Pancreas (tissue), 10 donors: ENCODE measurements around the gene EHD2. TPM values are rescaled to one million over a fixed set of nuclear protein-coding genes. Genes with fewer than 3 reads are reported as not detected.

Experiments
- ATAC-seq, 4 donors: fragments of 200-7000 bp; cut with Tn5 transposase; one replicate each; pipeline versions ENCODE4 v1.8.0 to v1.9.1; 2020; ENCODE audit warnings: mild to moderate bottlenecking in 4 of 4, moderate library complexity in 4 of 4
- DNase-seq, 6 donors: peaks; one replicate each; pipeline ENCODE4 v3.0.0-alpha.2; 2020
- FAIRE-seq: peaks from 2 replicates; lab custom pipeline; 2012; peaks lifted over from hg19 to GRCh38; lab: Jason Lieb, UNC
- H3K27ac ChIP-seq, 4 donors: fragments of 200-600 bp; sonication (generic); 1 replicate in 3 of 4; 2 replicates in 1 of 4; pipeline versions ENCODE4 v1.5.0 to v1.8.0; 2020
- H3K27me3 ChIP-seq, 4 donors: fragments of 200-600 bp; one replicate each; pipeline ENCODE4 v1.8.0; 2021
- H3K36me3 ChIP-seq, 3 donors: fragments of 200-600 bp; sonication (generic) in 1 of 3; one replicate each; pipeline versions ENCODE4 v1.5.0 to v1.8.0; 2020 to 2021
- H3K4me1 ChIP-seq, 3 donors: fragments of 200-600 bp; one replicate each; pipeline ENCODE4 v1.8.0; 2021
- H3K4me3 ChIP-seq, 4 donors: fragments of 200-600 bp; sonication (generic) in 2 of 4; one replicate each; pipeline versions ENCODE4 v1.5.0 to v1.8.0; 2020 to 2021
- H3K9me3 ChIP-seq, 4 donors: fragments of 200-600 bp; one replicate each; pipeline ENCODE4 v1.8.0; 2021
- WGBS, 2 donors: extraction: QIAGEN DNeasy Blood & Tissue Kit; methylation state at CpG; one replicate each; pipeline ENCODE4 v1.1.7; 2013; 5-methylcytosine and 5-hydroxymethylcytosine counted together
- intact Hi-C, 3 donors: fragments of 100-400 bp; cut with DNase I; formaldehyde crosslinking; loops; one replicate each; pipeline versions ENCODE4 v1.11.1 to v1.14.2; 2022
- polyA plus RNA-seq, 2 donors: library from polyadenylated mRNA; stranded (reverse); fragments of 200-250 nt; gene quantifications; one replicate each; pipeline ENCODE4 v1.2.3, GENCODE V29; 2013
- total RNA-seq, 6 donors: library from RNA; stranded (reverse); fragmentation: NEBNext Ultra II Directional in 4 of 6; extraction: Animal tissue kit (Norgen Biotek cat#: 25700) in 4 of 6; gene quantifications; one replicate each; pipeline versions ENCODE4 v1.2.1 to v1.2.4, GENCODE V29; 2021 to 2023
- TF ChIP-seq, protein P1 (sequence below), 4 donors: fragments of 200-600 bp; sonication (generic) in 3 of 4; IDR thresholded peaks; one replicate each; pipeline versions ENCODE4 v1.5.0 to v1.8.0; 2021; ENCODE audit warnings: antibody characterized with exemption in 4 of 4
- donor health status: healthy with polysubstance abuse.
- donor health status: DM: no; HTN: no; CAD: no; lungs with moderate emphysema.
- donor health status: DM: no; HTN: no; CAD: no.
- donor health status: control.
- donor health status: control.
- donor health status: Bipolar disorder and iron deficiency.
- donor health status: DM: yes; HTN: yes; CAD: no.
- donor health status: DM: no; HTN: no; CAD: no.
- donor health status: DM: no; HTN: no; CAD: no.
- donor health status: DM: yes; HTN: yes; CAD: no.

The EHD2 gene
- total and polyA plus RNA-seq, 8 donors = 13.4 to 28.3 (median 19.6) TPM

DNA sequence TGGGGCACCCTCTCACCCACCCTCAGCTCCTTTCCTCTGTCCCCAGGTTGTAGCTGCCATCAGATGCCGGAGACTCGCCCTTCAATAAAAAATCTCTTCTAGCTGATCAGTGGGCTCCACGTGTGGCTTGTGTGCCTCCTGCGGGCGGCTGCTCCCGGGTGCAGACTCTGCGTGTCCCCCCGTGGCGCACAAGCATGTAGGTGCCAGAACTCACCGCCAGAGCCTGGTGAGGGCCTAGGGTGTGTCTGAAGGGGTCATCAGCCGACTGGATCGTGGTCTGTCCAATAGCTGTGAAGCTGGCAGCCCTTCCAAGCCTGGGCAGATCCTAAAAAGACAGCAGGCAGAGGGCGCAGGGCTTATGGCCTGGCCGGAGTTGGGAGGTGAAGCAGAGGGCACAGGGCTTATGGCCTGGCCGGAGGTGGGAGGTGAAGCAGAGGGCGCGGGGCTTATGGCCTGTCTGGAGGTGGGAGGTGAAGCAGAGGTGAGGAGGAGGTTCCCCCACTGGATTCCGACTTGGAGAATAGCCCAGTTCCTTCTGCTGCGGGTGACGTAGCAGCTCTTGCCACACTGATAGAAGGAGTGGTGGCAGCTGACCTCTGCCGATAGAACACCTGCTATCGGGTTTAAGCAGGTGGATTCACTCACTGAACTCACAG lies 43.9 kb downstream of the EHD2 start:
- peak in 5 of 6 donors; percentile 59 to 78 (median 71) for DNase-seq
- H3K4me1 ChIP-seq = peaks cover 0 to 7% (median 6%) of the 10 kb centered on the region in 3 donors
- peaks cover 4 to 56% (median 44%) of the 10 kb centered on the region in 3 donors for H3K36me3 ChIP-seq
- H3K27ac ChIP-seq = peak overlapping the region in 3 of 4 donors; percentile 15 to 52 (median 43)
- no peak overlapping the region for H3K4me3 ChIP-seq
- no peaks in the 10 kb centered on the region for H3K27me3 ChIP-seq
- H3K9me3 ChIP-seq = no peaks in the 10 kb centered on the region
- intact Hi-C loops = no loop called here
- ATAC-seq = peak; percentile 77 to 88 (median 80)
- TF ChIP-seq, protein P1, sequence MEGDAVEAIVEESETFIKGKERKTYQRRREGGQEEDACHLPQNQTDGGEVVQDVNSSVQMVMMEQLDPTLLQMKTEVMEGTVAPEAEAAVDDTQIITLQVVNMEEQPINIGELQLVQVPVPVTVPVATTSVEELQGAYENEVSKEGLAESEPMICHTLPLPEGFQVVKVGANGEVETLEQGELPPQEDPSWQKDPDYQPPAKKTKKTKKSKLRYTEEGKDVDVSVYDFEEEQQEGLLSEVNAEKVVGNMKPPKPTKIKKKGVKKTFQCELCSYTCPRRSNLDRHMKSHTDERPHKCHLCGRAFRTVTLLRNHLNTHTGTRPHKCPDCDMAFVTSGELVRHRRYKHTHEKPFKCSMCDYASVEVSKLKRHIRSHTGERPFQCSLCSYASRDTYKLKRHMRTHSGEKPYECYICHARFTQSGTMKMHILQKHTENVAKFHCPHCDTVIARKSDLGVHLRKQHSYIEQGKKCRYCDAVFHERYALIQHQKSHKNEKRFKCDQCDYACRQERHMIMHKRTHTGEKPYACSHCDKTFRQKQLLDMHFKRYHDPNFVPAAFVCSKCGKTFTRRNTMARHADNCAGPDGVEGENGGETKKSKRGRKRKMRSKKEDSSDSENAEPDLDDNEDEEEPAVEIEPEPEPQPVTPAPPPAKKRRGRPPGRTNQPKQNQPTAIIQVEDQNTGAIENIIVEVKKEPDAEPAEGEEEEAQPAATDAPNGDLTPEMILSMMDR (IDR thresholded peaks at IDR 0.05) = no peak
- no peak for FAIRE-seq
- WGBS, 2 donors = 64% methylated on average over 22 of the region's 22 CpGs

DNA sequence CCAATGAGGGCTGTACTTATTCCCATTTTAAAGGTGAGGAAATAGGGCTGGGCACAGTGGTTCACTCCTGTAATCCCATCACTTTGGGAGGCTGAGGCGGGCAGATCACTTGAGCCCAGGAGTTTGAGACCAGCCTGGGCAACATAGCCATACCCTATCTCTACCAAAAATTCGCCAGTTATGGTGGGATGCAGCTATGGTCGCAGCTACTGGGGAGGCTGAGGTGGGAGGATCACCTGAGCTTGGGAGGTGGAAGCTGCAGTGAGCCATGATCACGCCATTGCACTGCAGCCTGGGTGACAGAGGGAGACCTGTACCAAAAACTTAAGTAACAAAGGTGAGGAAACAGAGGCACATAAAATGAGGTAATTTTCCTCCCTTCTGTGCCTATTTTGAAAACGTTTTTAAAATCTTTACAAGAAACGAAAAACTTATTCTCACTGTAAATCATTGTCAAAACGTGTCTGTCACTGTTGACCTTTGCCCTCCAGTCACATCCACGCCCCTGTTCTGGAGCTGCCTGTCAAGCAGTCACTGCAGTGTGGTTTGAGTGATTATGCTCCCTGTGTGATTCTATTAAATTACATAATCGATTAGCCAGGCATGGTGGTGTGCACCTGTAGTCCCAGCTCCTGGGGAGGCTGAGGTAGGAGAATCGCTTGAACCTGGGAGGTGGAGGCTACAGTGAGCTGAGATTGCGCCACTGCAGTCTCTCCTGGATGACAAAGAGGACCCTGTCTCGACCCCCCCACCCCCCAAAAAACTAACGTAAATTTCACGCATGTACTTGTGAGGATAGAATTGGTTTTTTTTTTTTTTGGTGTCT lies 44.6 kb downstream of the EHD2 start:
- peaks cover 0 to 49% (median 37%) of the 10 kb centered on the region in 3 donors for H3K36me3 ChIP-seq
- no peak for FAIRE-seq

DNA sequence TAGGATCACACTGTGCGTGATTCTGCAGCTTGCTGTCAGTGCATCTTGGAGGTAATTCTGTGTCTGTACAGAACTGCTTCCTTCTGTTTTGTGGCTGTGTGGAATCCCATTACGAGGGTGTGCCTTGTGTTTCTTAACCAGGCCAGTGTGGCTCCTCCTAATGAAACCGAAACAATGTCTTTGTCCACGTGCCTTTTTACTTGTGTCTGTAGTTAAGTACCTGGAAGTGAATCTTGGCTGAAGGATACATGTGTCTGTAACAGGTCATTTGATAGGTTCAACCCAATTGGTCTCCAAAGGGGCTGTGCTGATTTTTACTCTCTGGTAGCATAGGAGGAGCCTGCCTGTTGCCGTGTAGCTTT lies 45.2 kb downstream of the EHD2 start:
- Histone ChIP-seq H3K4me1 (peaks cover 0 to 7% (median 6%) of the 10 kb centered on the region in 3 donors), H3K36me3 (peaks cover 0 to 43% (median 33%) of the 10 kb centered on the region in 3 donors), H3K27me3 (no peaks in the 10 kb centered on the region), H3K27ac (no peak overlapping the region), H3K4me3 (no peak overlapping the region), H3K9me3 (no peaks in the 10 kb centered on the region)
- WGBS, 2 donors = 94% methylated on average over 5 of the region's 5 CpGs
- TF ChIP-seq, protein P1 (IDR thresholded peaks at IDR 0.05) = no peak
- intact Hi-C loops = no loop called here
- DNase-seq (no peak), ATAC-seq (no peak), FAIRE-seq (no peak)

More for the DNA sequence above, 44.6 kb downstream of the EHD2 start:
- ATAC-seq = peak in 1 of 4 donors; percentile 29
- intact Hi-C loops = no loop called here
- Histone ChIP-seq H3K4me1 (peaks cover 0 to 7% (median 6%) of the 10 kb centered on the region in 3 donors), H3K4me3 (no peak overlapping the region), H3K27ac (peak overlapping the region in 2 of 4 donors; percentile 15 to 52), H3K27me3 (no peaks in the 10 kb centered on the region), H3K9me3 (no peaks in the 10 kb centered on the region)
- DNase-seq = no peak
- WGBS, 2 donors = 58 to 59% methylated on average over 14 of the region's 14 CpGs
- TF ChIP-seq, protein P1 (IDR thresholded peaks at IDR 0.05) = no peak

DNA sequence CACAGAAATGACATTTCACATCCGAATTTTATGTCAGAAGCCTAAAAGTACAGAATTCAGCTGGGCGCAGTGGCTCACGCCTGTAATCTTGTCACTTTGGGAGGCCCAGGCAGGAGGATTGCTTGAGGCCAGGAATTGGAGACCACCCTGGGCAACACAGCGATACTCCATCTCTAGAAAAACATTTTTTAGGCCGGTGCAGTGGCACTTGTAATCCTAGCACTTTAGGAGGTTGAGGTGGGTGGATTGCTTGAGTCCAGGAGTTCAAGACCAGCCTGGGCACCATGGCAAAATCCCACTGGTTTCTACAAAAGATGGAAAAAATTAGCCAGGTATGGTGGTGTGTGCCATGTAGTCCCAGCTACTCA lies 47.4 kb downstream of the EHD2 start:
- ATAC-seq (no peak), FAIRE-seq (no peak), DNase-seq (no peak)
- TF ChIP-seq, protein P1 (IDR thresholded peaks at IDR 0.05) = no peak
- Histone ChIP-seq H3K4me1 (peaks cover 0 to 7% (median 6%) of the 10 kb centered on the region in 3 donors), H3K27me3 (no peaks in the 10 kb centered on the region), H3K27ac (no peak overlapping the region), H3K4me3 (no peak overlapping the region), H3K9me3 (no peaks in the 10 kb centered on the region), H3K36me3 (peaks cover 0 to 22% (median 19%) of the 10 kb centered on the region in 3 donors)
- intact Hi-C loops = no loop called here
- 70 to 76% methylated on average over 5 of the region's 5 CpGs for WGBS, 2 donors
